Fibroblast of the aortic adventitia (primary cell): ENCODE measurements around the gene GHRHR. TPM values are rescaled to one million over a fixed set of nuclear protein-coding genes. Genes with fewer than 3 reads are reported as not detected.

Source experiments
- DNase-seq: peaks from one replicate; pipeline ENCODE4 v3.0.0-alpha.2; 2010; ENCODE audit warnings: low read depth
- H3K4me3 ChIP-seq: 2 replicates; pipeline ENCODE4 v1.5.1; 2011; ENCODE audit warnings: low read depth, mild to moderate bottlenecking, control low read depth, low read length, moderate library complexity
- CTCF ChIP-seq: IDR thresholded peaks from 2 replicates; pipeline ENCODE4 v1.5.1; 2011; ENCODE audit warnings: mild to moderate bottlenecking, low read length, control low read depth, inconsistent platforms; ENCODE audit not compliant: insufficient read depth
- total RNA-seq: library from RNA; depleted of rRNA; stranded (reverse); fragments of >200 nt; gene quantifications from 2 replicates; pipeline ENCODE4 v1.2.3, GENCODE V29; 2012; ENCODE audit warnings: low replicate concordance

Gene GHRHR
- total RNA-seq, 1 donor, result not detected

- no peak for DNase-seq
- TF ChIP-seq CTCF, result no peak
- no peak overlapping the region for H3K4me3 ChIP-seq
Observed at GRCh38 chr7:31020652-31021051, 56.9 kb downstream of the GHRHR start.

- no peak overlapping the region for H3K4me3 ChIP-seq
- TF ChIP-seq CTCF, result no peak
- DNase-seq, result no peak
Observed at GRCh38 chr7:31022117-31022516, 58.4 kb downstream of the GHRHR start.

GRCh38 chr7:31022726-31023125, 59.0 kb downstream of the GHRHR start:
- no peak for DNase-seq
- no peak overlapping the region for H3K4me3 ChIP-seq
- TF ChIP-seq CTCF, result no peak

- H3K4me3 ChIP-seq, result no peak overlapping the region
- no peak for TF ChIP-seq CTCF
- DNase-seq, result no peak
Observed at GRCh38 chr7:31023877-31024276, 60.1 kb downstream of the GHRHR start.

- peak; percentile 7 for DNase-seq
- H3K4me3 ChIP-seq, result no peak overlapping the region
- TF ChIP-seq CTCF, result no peak
Observed at GRCh38 chr7:31027161-31027965, 63.6 kb downstream of the GHRHR start.

- TF ChIP-seq CTCF, result no peak
- no peak overlapping the region for H3K4me3 ChIP-seq
- DNase-seq, result no peak
Observed at GRCh38 chr7:31028006-31028405, 64.3 kb downstream of the GHRHR start.
